HepG2 (cell line): ENCODE measurements around the gene HNRNPA1L2.
"Not testable (repeated sequence)": the region's sequence is repeated elsewhere in the genome, so short reads cannot be mapped to it uniquely, and the experiment has no call there.

Source experiments
- CTCF ChIP-seq: sonication (generic); formaldehyde crosslinking; IDR thresholded peaks from 2 replicates; pipeline ENCODE4 v1.5.0; 2020; ENCODE audit warnings: mild to moderate bottlenecking, missing genetic modification reagents, moderate library complexity
- ZMAT3 ChIP-seq: sonication (generic); formaldehyde crosslinking; conservative IDR thresholded peaks from 2 replicates; pipeline ENCODE4 v1.7.0; 2021; ENCODE audit warnings: missing genetic modification reagents

GRCh38 chr13:52631083-52631690 lies 11.0 kb upstream of the HNRNPA1L2 start:
- not testable (repeated sequence) for TF ChIP-seq ZMAT3; CTCF (CRISPR knock-in tag)
